CD4-positive, alpha-beta T cell (primary cell): ENCODE data around the gene MYO9A. TPM values are rescaled to one million over a fixed set of nuclear protein-coding genes. Genes with fewer than 3 reads are reported as not detected.

Experiments used
- ATAC-seq: fragments of 200-7000 bp; cut with Tn5 transposase; one replicate; pipeline ENCODE4 v1.10.0; 2022; ENCODE audit warnings: mild to moderate bottlenecking; ENCODE audit not compliant: poor library complexity
- CTCF ChIA-PET: fragments of 350-600 bp; sonication (Branson Sonifier 250); formaldehyde crosslinking; loops from one replicate; lab custom pipeline; 2021; ENCODE audit warnings: antibody characterized with exemption, inconsistent platforms; lab: Charles Lee
- POLR2A ChIA-PET: fragments of 350-600 bp; sonication (Branson Sonifier 250); formaldehyde crosslinking; loops from one replicate; lab custom pipeline; 2021; ENCODE audit warnings: antibody characterized with exemption, inconsistent platforms; lab: Charles Lee
- DNase-seq, 14 experiments: peaks; one replicate each; pipeline ENCODE4 v3.0.0-alpha.2; 2013 to 2020; ENCODE audit warnings: mixed read lengths in 2 of 14
- H3K27ac ChIP-seq, 2 donors: one replicate each; pipeline versions ENCODE4 v1.5.1 to v1.7.0; 2013; ENCODE audit warnings: low read length in 2 of 2, low read depth in 1 of 2, mild to moderate bottlenecking in 1 of 2
- H3K27me3 ChIP-seq, 2 experiments: 1 replicate in 1 of 2; 2 replicates in 1 of 2; pipeline versions ENCODE4 v1.6.1 to v1.7.0; 2013; ENCODE audit warnings: low read length in 2 of 2, control low read depth in 1 of 2, mild to moderate bottlenecking in 1 of 2, moderate library complexity in 1 of 2; ENCODE audit not compliant: insufficient read depth in 2 of 2, control insufficient read depth in 1 of 2
- H3K36me3 ChIP-seq: one replicate; pipeline ENCODE4 v1.6.1; 2013; ENCODE audit warnings: low read length, control low read depth; ENCODE audit not compliant: insufficient read depth
- H3K4me1 ChIP-seq: one replicate; pipeline ENCODE4 v1.6.1; 2013; ENCODE audit warnings: low read length, control low read depth; ENCODE audit not compliant: insufficient read depth
- H3K4me3 ChIP-seq: one replicate; pipeline ENCODE4 v1.5.1; 2013; ENCODE audit warnings: mild to moderate bottlenecking, low read length, moderate library complexity
- H3K9me3 ChIP-seq, 2 experiments: 1 replicate in 1 of 2; 2 replicates in 1 of 2; pipeline versions ENCODE4 v1.6.1 to v1.7.0; 2013; ENCODE audit warnings: low read length in 2 of 2, mild to moderate bottlenecking in 2 of 2, control low read depth in 1 of 2, moderate library complexity in 1 of 2; ENCODE audit not compliant: control insufficient read depth in 1 of 2, insufficient read depth in 1 of 2
- H3K27ac Mint-ChIP-seq: one replicate; pipeline ENCODE4 v1.8.0; 2020; ENCODE audit warnings: mixed read lengths
- H3K27me3 Mint-ChIP-seq: one replicate; pipeline ENCODE4 v1.8.0; 2021; ENCODE audit warnings: mixed read lengths
- H3K36me3 Mint-ChIP-seq: one replicate; pipeline ENCODE4 v1.8.0; 2021; ENCODE audit warnings: low read depth, mixed read lengths
- H3K4me1 Mint-ChIP-seq: one replicate; pipeline ENCODE4 v1.8.0; 2021; ENCODE audit warnings: low read depth, mixed read lengths
- H3K4me3 Mint-ChIP-seq: one replicate; pipeline ENCODE4 v1.8.0; 2020; ENCODE audit warnings: mild to moderate bottlenecking, mixed read lengths
- H3K9me3 Mint-ChIP-seq: one replicate; pipeline ENCODE4 v1.8.0; 2020; ENCODE audit warnings: mixed read lengths
- CTCF ChIP-seq: fragments of 200-600 bp; IDR thresholded peaks from one replicate; pipeline ENCODE4 v1.8.0; 2022; ENCODE audit warnings: antibody characterized with exemption, mild to moderate bottlenecking
- intact Hi-C, 2 experiments: fragments of 100-400 bp; cut with DNase I in 1 of 2; cut with micrococcal nuclease in 1 of 2; formaldehyde crosslinking; loops; one replicate each; pipeline versions ENCODE4 v1.15.1 to v1.9.0; 2023 to 2025; cut with DNase I, micrococcal nuclease
- total RNA-seq, 174 experiments: library from RNA in 2 of 174; stranded (reverse) in 2 of 174; gene quantifications; one replicate each; pipeline ENCODE4 v1.2.3 and lab custom pipeline; 2021 to 2026

Gene MYO9A
- total RNA-seq, 2 experiments from 2014 or later, result 23.4 to 29.1 TPM

DNA sequence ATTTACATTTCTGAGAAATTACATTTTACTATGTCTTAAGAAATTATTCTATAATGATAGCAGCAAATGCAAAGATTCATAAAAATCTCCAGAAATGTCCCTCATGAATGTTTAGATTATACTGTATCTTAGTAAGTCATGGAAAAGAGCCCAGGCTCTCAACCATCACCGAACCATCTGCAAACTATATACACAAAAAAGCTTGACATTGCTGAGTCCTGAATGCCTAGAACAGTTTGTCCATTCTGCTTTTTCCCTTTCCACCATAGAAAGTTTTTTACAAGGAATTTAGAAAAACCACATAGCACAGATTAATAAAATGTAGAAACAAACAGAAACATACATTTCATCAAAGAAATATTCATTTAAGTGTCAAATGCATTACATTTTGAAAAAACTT lies 83.6 kb downstream of the MYO9A start:
- no peaks in the 10 kb centered on the region for H3K27me3 ChIP-seq
- CTCF ChIA-PET, result no interaction called here
- POLR2A ChIA-PET, result no interaction called here
- peaks cover 4% of the 10 kb centered on the region for H3K4me1 ChIP-seq
- Mint-ChIP-seq H3K9me3 (peaks cover 4% of the 10 kb centered on the region), H3K27ac (no peak overlapping the region), H3K4me3 (no peak overlapping the region), H3K36me3 (peaks cover 28% of the 10 kb centered on the region), H3K27me3 (no peaks in the 10 kb centered on the region), H3K4me1 (peaks cover 18% of the 10 kb centered on the region)
- TF ChIP-seq CTCF, result no peak
- no peak overlapping the region for H3K27ac ChIP-seq
- no peak overlapping the region for H3K4me3 ChIP-seq
- peaks cover 5% of the 10 kb centered on the region for H3K36me3 ChIP-seq
- DNase-seq (no peak), ATAC-seq (no peak)
- H3K9me3 ChIP-seq, result peaks cover 0 to 5% of the 10 kb centered on the region in 2 experiments
- intact Hi-C loops, result no loop called here

- Histone ChIP-seq H3K9me3 (peaks cover 0 to 5% of the 10 kb centered on the region in 2 experiments), H3K4me3 (no peak overlapping the region), H3K27me3 (no peaks in the 10 kb centered on the region), H3K4me1 (peaks cover 4% of the 10 kb centered on the region), H3K36me3 (peaks cover 5% of the 10 kb centered on the region), H3K27ac (no peak overlapping the region)
- CTCF ChIA-PET, result no interaction called here
- Mint-ChIP-seq H3K9me3 (peaks cover 4% of the 10 kb centered on the region), H3K4me1 (peaks cover 18% of the 10 kb centered on the region), H3K27ac (no peak overlapping the region), H3K27me3 (no peaks in the 10 kb centered on the region), H3K4me3 (no peak overlapping the region), H3K36me3 (peaks cover 28% of the 10 kb centered on the region)
- POLR2A ChIA-PET, result interaction anchor here (0.5 kb wide), 1 partner anchor 89 kb away, joined by 3 read pairs; no protein-coding TSS in a partner anchor
- ATAC-seq (no peak), DNase-seq (no peak)
- TF ChIP-seq CTCF, result no peak
- intact Hi-C loops, result no loop called here
Observed at GRCh38 chr15:72033711-72034110, 84.2 kb downstream of the MYO9A start.

DNA sequence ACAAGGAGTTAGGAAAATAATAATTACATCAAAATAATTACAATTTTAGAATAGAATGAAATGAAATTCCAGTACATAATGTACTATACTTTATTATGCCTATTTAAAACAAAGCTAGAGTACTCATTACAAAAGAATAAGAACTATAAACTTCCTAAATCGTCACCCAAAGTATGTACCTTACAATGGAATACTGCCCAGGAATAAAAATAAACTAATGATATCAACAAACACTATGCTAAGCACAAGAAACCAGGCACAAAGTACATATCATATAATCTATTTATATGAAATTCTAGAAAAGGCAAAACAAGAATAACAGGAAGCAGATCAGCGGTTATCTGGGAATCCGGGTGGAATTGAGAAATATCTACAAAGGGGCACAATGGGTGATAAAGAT lies 84.7 kb downstream of the MYO9A start:
- ATAC-seq (no peak), DNase-seq (no peak)
- no peak overlapping the region for H3K27ac Mint-ChIP-seq
- H3K4me1 Mint-ChIP-seq, result peaks cover 15% of the 10 kb centered on the region
- H3K27me3 Mint-ChIP-seq, result no peaks in the 10 kb centered on the region
- H3K4me3 Mint-ChIP-seq, result no peak overlapping the region
- TF ChIP-seq CTCF, result no peak
- peaks cover 4% of the 10 kb centered on the region for H3K9me3 Mint-ChIP-seq
- Histone ChIP-seq H3K9me3 (peaks cover 0 to 5% of the 10 kb centered on the region in 2 experiments), H3K4me1 (peaks cover 4% of the 10 kb centered on the region), H3K27ac (no peak overlapping the region), H3K36me3 (peaks cover 5% of the 10 kb centered on the region), H3K27me3 (no peaks in the 10 kb centered on the region), H3K4me3 (no peak overlapping the region)
- intact Hi-C loops, result no loop called here
- POLR2A ChIA-PET, result interaction anchor here (0.5 kb wide), 1 partner anchor 89 kb away, joined by 3 read pairs; no protein-coding TSS in a partner anchor
- CTCF ChIA-PET, result no interaction called here
- H3K36me3 Mint-ChIP-seq, result peaks cover 25% of the 10 kb centered on the region
